ENCODE measurements around the gene CSNK1G1.

CSNK1G1 gene

DNA sequence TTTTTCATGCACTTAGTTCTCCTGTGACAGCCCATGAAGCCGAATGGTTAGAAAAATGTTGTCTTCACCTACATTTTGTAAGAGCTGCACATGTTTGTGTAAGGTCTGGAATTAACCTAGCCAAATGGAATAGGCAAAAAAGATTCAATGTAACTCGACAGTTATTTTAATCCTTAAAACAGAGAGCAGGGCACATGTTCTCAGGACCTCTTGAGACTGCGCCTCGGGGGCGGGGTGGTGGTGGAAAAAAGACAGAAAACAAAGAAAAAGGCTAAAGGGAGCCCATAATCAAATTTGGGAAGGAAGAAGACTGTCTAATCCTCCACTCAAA, 702 bp upstream of the CSNK1G1 start:
- TF ChIP-seq GATA3 (IDR thresholded peaks at IDR 0.05; ENCODE audit: low read depth, low read length) (no peak), GATA2 (IDR thresholded peaks at IDR 0.05; ENCODE audit: low read depth, low read length) (no peak)

DNA sequence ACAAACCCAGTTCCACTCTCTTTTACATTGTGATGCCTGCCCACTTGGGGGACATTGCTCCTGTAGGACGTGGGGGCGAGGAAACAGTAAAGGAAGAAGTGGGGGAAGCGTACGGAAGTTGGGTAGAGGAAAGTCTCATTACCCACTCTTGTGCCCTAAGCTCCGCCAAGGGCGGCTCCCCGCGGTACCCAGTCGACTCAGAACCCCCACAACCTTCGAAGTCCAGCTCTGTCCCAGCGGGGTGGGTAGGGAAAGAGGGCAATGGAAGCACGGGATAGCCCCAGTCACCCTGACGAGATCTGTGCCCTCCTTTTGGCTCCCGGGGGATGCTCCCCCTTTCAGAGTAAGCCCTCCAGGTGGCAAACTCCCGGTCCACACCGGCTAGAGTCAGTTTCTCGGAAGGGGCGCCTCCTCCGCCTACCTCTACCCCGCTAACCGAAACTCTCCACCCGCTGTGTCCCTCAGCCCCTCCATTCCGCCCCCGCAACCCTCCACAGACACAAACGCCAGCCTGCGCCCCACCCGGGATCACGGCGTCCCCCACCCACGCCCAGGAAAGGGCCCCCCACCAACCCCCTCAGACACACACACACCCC, 527 bp downstream of the CSNK1G1 start:
- TF ChIP-seq GATA2 (IDR thresholded peaks at IDR 0.05; ENCODE audit: low read depth, low read length) (no peak), GATA3 (IDR thresholded peaks at IDR 0.05; ENCODE audit: low read depth, low read length) (no peak)

DNA sequence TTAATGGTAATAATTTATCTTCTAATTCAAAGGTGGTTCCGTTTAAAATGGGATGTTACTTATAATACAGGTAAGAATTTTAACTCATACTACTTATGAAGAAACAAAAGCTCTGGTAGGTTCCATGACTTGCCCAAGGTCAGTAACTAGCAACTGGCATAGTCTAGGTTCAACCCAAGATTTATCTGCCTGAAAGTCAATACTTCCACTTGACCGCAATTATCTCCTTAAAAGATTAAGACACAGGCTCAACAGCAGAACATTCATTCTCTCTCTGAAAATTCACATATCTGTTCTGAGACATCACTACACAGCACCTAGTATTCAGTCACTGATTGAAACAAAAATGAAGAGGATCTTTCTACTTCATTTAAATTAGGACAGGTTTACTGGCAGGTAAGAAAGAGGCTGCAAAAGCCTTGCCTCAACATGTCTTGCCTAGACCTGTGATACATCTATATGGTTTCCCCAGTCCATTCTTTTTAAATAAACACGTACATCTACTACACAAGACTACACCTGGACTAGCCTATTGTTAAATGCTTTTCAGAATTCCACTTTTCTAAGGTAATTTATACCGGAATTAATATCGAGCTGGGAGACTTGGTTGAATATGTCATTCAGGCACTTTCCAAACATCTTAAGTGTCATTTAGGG, 1.2 kb downstream of the CSNK1G1 start:
- TF ChIP-seq GATA3 (IDR thresholded peaks at IDR 0.05; ENCODE audit: low read depth, low read length) = no peak
- no peak for TF ChIP-seq GATA2 (IDR thresholded peaks at IDR 0.05; ENCODE audit: low read depth, low read length)

DNA sequence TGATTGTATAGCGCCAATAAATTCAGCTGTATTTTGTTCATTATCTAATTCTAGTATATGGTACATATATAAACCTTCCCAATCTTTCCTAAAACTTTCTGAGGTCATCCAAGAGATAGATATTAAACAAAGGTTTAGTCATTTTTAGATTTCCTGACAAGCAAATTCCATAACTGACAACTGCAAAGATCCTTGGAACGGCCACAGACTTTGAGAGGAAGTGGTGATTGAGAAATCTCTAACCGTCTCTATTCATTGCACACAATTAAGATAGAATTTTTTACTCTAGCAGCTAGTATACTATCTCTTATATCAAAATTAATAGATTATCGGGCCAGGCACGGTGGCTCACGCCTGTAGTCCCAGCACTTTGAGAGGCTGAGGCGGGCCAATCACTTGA, 4.7 kb downstream of the CSNK1G1 start:
- TF ChIP-seq GATA2 (IDR thresholded peaks at IDR 0.05; ENCODE audit: low read depth, low read length) (no peak), GATA3 (IDR thresholded peaks at IDR 0.05; ENCODE audit: low read depth, low read length) (no peak)

DNA sequence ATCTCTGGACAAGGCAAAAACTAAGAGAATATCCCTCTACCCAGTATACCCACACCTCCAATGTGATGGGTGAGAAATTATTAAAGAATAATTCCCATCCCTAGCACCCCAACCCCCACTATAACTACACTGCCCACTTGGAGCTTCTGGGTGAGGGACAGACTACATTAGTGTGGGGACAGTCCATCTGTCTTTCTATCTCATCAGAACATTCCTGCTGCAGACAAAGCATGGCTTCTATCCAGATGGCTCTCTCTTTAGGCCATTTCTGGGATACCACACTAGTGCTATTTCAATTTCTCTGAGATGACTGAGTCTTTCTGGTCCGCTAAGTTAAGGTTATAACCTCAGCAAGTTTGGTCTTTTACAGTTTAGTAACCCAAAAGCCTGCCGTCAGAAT, 6.6 kb downstream of the CSNK1G1 start:
- TF ChIP-seq GATA3 (IDR thresholded peaks at IDR 0.05; ENCODE audit: low read depth, low read length) = no peak
- no peak for TF ChIP-seq GATA2 (IDR thresholded peaks at IDR 0.05; ENCODE audit: low read depth, low read length)

DNA sequence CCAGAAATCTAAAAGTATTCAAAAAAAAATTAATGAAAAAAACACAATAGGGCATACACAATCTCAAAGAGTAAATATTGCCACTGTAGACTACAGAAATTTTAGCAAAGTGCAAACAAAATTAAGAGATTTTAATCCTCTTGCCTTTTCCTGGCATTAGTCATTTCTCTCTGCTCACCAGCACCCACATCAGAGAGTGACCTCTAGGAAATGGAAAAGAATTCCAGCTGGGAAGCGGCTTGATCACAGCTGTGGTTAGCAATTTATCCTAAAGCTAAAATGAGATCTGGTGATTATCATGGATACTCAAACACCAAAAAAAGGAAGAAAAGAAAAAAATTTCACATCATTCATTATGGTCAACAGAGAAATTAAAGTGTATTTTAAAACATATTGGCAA, 7.5 kb downstream of the CSNK1G1 start:
- TF ChIP-seq GATA2 (IDR thresholded peaks at IDR 0.05; ENCODE audit: low read depth, low read length) (no peak), GATA3 (IDR thresholded peaks at IDR 0.05; ENCODE audit: low read depth, low read length) (no peak)

DNA sequence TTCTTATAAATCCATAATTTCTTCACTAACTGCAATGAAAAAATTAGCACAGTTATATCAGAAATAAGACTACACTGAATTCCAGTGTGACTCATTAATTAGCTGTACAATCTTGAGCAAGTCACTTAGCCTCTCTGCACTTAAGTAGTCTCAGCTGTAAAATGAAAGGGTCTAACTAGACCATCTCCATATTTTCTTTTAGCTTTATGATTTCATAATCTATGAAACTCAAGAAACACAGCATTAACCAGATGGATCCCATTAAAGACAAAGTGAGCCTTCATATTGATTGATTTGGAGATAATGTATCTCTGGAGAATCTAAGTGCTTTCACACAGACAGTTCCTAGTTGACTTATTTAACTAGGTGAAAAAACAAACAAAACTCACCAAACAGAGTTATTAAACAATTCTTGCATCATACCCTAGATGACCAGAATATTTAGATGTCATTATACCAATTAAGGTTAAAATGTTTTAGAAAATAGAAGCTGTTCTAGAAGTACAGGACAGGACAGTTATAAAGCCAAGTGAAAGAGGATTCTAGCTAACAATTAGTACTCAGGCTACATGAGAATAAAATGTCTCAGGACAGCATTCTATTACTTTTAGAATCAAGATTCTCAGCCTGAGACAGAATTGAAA, 11.2 kb downstream of the CSNK1G1 start:
- TF ChIP-seq GATA3 (IDR thresholded peaks at IDR 0.05; ENCODE audit: low read depth, low read length) (peak; percentile 69), GATA2 (IDR thresholded peaks at IDR 0.05; ENCODE audit: low read depth, low read length) (no peak)

DNA sequence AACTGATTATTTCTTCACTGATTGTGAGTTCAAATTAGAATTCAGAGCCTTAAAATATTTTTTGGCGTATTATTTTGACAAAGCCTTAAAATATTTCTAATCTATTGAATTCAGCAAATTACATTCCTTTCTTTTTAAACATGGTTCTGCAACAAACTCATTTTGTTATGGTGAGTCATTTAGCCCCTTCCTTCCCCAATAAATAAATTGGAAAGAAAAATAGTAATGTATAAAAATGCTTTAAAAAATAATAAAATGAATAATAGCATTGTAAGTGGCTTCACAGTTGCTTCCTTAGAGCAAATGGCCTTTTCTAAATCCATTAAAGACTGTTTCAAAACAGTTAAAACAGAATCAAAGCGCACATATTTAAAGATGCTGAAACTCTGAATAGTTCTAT, 12.1 kb downstream of the CSNK1G1 start:
- TF ChIP-seq GATA2 (IDR thresholded peaks at IDR 0.05; ENCODE audit: low read depth, low read length) (no peak), GATA3 (IDR thresholded peaks at IDR 0.05; ENCODE audit: low read depth, low read length) (no peak)

DNA sequence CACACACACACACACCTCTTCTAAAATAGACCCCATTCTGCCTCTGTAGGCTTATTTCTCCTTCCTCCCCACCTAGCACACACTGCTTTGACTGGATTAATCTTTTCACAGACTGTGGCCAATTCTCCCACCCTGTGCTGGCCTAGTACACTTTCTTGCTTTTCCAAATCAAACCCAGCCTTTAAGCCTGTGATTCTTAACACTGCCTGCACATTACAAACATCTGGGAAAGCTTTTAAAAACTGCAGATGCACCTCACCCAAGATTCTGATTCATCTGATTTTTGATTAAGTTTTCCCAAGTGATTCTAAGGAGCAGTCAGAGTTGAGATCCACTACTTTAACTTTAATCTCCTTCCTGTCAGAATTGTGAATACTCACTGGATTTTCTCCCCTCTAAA, 12.8 kb downstream of the CSNK1G1 start:
- TF ChIP-seq GATA3 (IDR thresholded peaks at IDR 0.05; ENCODE audit: low read depth, low read length) (no peak), GATA2 (IDR thresholded peaks at IDR 0.05; ENCODE audit: low read depth, low read length) (no peak)

DNA sequence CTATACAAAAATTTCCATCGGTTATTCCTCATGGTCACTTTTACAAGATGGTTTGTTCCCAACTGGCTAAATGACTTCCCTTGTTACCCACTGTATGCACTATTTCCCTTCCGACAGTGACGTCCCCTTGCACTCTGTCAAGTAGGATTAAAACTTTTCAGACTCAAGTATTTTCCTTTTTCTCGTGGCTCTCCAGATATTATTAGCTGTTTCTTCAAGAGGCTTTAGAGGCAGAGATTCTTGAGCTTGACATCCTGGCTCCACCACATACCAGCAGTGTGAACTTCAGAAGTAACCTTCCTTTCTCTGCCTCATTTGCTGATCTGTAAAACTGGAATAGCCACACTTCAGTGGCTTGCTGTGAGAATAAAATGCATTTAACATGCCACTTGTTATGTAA, 14.0 kb downstream of the CSNK1G1 start:
- TF ChIP-seq GATA2 (IDR thresholded peaks at IDR 0.05; ENCODE audit: low read depth, low read length) = no peak
- no peak for TF ChIP-seq GATA3 (IDR thresholded peaks at IDR 0.05; ENCODE audit: low read depth, low read length)

DNA sequence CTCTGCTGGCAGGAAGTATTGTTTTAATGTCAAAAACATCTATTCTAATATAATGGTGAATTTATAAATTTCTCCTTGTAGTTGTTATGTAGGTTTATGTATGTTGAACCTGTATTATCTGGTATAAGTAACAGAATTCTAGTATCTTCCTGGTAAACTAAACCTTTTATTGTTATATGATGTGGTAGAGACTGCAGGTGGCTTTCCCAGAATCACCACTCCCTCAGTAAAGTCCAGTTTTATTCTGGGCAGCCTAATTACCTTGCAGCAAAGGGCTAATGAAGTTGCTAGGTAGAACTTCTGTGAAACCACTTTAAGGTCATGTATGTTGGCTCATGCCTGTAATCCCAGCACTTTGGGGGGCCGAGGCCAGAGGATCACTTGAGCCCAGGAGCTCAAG, 15.6 kb downstream of the CSNK1G1 start:
- TF ChIP-seq GATA3 (IDR thresholded peaks at IDR 0.05; ENCODE audit: low read depth, low read length) = no peak
- no peak for TF ChIP-seq GATA2 (IDR thresholded peaks at IDR 0.05; ENCODE audit: low read depth, low read length)

DNA sequence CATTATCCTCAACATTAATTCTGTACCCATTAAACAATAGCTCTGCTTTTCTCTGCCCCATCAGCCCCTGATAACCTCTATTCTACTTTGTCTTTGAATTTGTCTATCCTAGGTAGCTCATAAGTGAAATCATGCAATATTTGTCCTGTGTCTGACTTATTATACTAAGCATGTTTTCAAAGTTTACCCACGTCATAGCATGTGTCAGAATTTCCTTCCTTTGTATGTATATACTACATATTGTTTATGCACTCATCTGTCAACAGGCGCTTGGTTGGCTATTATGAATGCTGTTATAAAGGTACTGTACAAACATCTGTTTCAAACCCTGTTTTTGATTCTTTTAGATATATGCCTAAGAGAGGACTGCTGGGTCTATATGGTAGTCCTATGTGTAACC, 18.2 kb downstream of the CSNK1G1 start:
- TF ChIP-seq GATA2 (IDR thresholded peaks at IDR 0.05; ENCODE audit: low read depth, low read length) = no peak
- TF ChIP-seq GATA3 (IDR thresholded peaks at IDR 0.05; ENCODE audit: low read depth, low read length) = no peak

DNA sequence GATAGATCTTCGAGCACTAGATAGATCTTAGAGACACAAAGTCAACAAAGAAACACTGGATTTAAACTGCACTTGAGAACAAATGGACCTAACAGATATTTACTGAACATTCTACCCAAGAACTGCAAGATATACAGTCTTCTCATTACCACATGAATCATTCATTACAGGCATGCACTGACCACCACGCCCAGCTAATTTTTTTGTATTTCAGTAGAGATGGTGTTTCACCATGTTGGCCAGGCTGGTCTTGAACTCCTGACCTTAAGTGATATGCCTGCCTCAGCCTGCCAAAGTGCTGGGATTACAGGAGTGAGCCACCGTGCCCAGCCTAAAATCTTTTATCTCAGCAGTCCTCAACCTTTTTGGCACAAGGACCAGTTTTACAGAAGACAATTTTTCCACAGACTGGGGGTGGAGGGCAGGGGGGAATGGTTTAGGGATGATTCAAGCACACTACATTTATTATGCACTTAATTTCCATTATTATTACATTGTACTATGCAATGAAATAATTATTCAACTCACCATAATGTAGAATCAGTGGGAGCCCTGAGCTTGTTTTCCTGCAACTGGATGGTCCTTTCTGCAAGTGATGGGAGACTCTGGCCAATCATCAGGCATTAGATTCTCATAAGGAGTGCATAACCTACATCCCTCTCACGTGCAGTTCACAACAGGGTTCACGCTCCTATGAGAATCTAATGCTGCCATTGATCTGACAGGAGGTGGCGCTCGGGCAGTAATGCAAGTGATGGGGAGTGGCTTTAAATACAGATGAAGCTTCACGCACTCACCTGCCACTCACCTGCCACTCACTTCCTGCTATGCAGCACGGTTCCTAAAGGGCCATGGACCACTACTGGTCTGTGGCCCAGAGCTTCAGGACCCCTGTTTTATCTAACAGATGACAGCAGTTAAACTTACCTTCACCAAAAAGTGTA, 21.7 kb downstream of the CSNK1G1 start:
- TF ChIP-seq GATA3 (IDR thresholded peaks at IDR 0.05; ENCODE audit: low read depth, low read length) (no peak), GATA2 (IDR thresholded peaks at IDR 0.05; ENCODE audit: low read depth, low read length) (no peak)

DNA sequence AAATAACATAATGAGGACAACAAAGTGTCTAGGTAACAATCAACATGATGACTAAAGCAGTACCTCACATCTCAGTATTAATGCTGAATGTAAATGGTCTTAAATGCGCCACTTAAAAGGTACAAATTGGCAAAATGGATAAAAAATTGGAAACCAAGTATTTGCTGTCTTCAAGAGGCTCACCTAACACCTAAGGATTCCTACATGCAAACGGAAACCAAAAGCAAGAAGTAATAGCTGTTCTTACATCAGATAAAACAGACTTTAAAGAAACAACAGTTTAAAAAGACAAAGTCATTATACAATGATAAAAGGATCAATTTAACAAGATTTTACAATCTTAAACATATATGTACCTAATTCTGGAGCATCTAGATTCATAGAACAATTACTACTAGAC, 22.5 kb downstream of the CSNK1G1 start:
- TF ChIP-seq GATA2 (IDR thresholded peaks at IDR 0.05; ENCODE audit: low read depth, low read length) = no peak
- TF ChIP-seq GATA3 (IDR thresholded peaks at IDR 0.05; ENCODE audit: low read depth, low read length) = no peak

Measured in SH-SY5Y (cell line).